Measurements from ENCODE around the gene CT55. TPM values are rescaled to one million over a fixed set of nuclear protein-coding genes. Genes with fewer than 3 reads are reported as not detected.
"Not testable (repeated sequence)": the region's sequence is repeated elsewhere in the genome, so short reads cannot be mapped to it uniquely, and the experiment has no call there.

The CT55 gene
- 6.5 TPM for total RNA-seq (ENCODE audit: insufficient read depth, low replicate concordance)

- DNase-seq (ENCODE audit: low spot score), result no peak
Observed at GRCh38 chrX:135170877-135171519, at the start of gene CT55. Gene CT55 (minus strand): TSS chrX:135171398. CDS start chrX:135171171, 227 bp downstream.

- DNase-seq (ENCODE audit: low spot score), result no peak
Observed at GRCh38 chrX:135213200-135213844, 42.1 kb upstream of the CT55 start.

GRCh38 chrX:135206427-135206826 lies 35.2 kb upstream of the CT55 start:
- DNase-seq (ENCODE audit: low spot score), result not testable (repeated sequence)

GRCh38 chrX:135200297-135200696 lies 29.1 kb upstream of the CT55 start:
- no peak for DNase-seq (ENCODE audit: low spot score)

GRCh38 chrX:135194684-135195083 lies 23.5 kb upstream of the CT55 start:
- no peak for DNase-seq (ENCODE audit: low spot score)

- DNase-seq (ENCODE audit: low spot score), result no peak
Observed at GRCh38 chrX:135193740-135194139, 22.5 kb upstream of the CT55 start.

GRCh38 chrX:135191838-135192237 lies 20.6 kb upstream of the CT55 start:
- DNase-seq (ENCODE audit: low spot score), result no peak

- peak; percentile 26 for DNase-seq (ENCODE audit: low spot score)
Observed at GRCh38 chrX:135185795-135186443, 14.7 kb upstream of the CT55 start.

- DNase-seq (ENCODE audit: low spot score), result no peak
Observed at GRCh38 chrX:135178636-135179035, 7.4 kb upstream of the CT55 start.

GRCh38 chrX:135170468-135170867 lies 730 bp downstream of the CT55 start:
- no peak for DNase-seq (ENCODE audit: low spot score)

GRCh38 chrX:135169534-135169933 lies 1.7 kb downstream of the CT55 start:
- DNase-seq (ENCODE audit: low spot score), result not testable (repeated sequence)

- DNase-seq (ENCODE audit: low spot score), result no peak
Observed at GRCh38 chrX:135168486-135168885, 2.7 kb downstream of the CT55 start.

GRCh38 chrX:135154688-135155087 lies 16.5 kb downstream of the CT55 start:
- not testable (repeated sequence) for DNase-seq (ENCODE audit: low spot score)

- not testable (repeated sequence) for DNase-seq (ENCODE audit: low spot score)
Observed at GRCh38 chrX:135126145-135126544, 45.1 kb downstream of the CT55 start.

GRCh38 chrX:135120056-135120576 lies 51.1 kb downstream of the CT55 start, which contains the start of gene ETDB:
Gene ETDB (minus strand): TSS chrX:135120526. CDS start chrX:135119261, 1,265 bp downstream.
- DNase-seq (ENCODE audit: low spot score), result not testable (repeated sequence)

- not testable (repeated sequence) for DNase-seq (ENCODE audit: low spot score)
Observed at GRCh38 chrX:135116064-135116463, 55.1 kb downstream of the CT55 start.

- DNase-seq (ENCODE audit: low spot score), result no peak
Observed at GRCh38 chrX:135114392-135114791, 56.8 kb downstream of the CT55 start.

- no peak for DNase-seq (ENCODE audit: low spot score)
Observed at GRCh38 chrX:135112743-135113142, 58.5 kb downstream of the CT55 start.

- DNase-seq (ENCODE audit: low spot score), result peak; percentile 4
Observed at GRCh38 chrX:135112096-135112729, 59.0 kb downstream of the CT55 start.

- DNase-seq (ENCODE audit: low spot score), result no peak
Observed at GRCh38 chrX:135109554-135109953, 61.6 kb downstream of the CT55 start.

Measured in umbilical cord (tissue), 2 donors.